Spleen (tissue), 11 donors: ENCODE results near the gene LMX1A. TPM values are rescaled to one million over a fixed set of nuclear protein-coding genes. Genes with fewer than 3 reads are reported as not detected.

Experiments
- DNase-seq: peaks from one replicate; pipeline ENCODE4 v3.0.0-alpha.2; 2020
- H3K27ac ChIP-seq, 8 donors: fragments of 200-600 bp; sonication (generic) in 7 of 8; 1 replicate in 4 of 8; 2 replicates in 4 of 8; pipeline versions ENCODE4 v1.5.0 to v1.8.0; 2016 to 2021; ENCODE audit warnings: inconsistent platforms in 4 of 8, mild to moderate bottlenecking in 4 of 8, moderate library complexity in 1 of 8
- H3K27me3 ChIP-seq, 7 donors: fragments of 200-600 bp; sonication (generic) in 6 of 7; replicated peaks in 1 of 7; 1 replicate in 4 of 7; 2 replicates in 3 of 7; pipeline versions ENCODE4 v1.5.0 to v1.8.0; 2016 to 2021; ENCODE audit warnings: inconsistent platforms in 3 of 7, mild to moderate bottlenecking in 1 of 7
- H3K36me3 ChIP-seq, 6 donors: fragments of 200-600 bp; sonication (generic) in 5 of 6; 1 replicate in 4 of 6; 2 replicates in 2 of 6; pipeline versions ENCODE4 v1.5.0 to v1.8.0; 2016 to 2021; ENCODE audit warnings: inconsistent platforms in 2 of 6
- H3K4me1 ChIP-seq, 6 donors: fragments of 200-600 bp; sonication (generic) in 5 of 6; 1 replicate in 3 of 6; 2 replicates in 3 of 6; pipeline versions ENCODE4 v1.5.0 to v1.8.0; 2016 to 2021; ENCODE audit warnings: inconsistent platforms in 3 of 6
- H3K4me3 ChIP-seq, 8 donors: fragments of 200-600 bp; sonication (generic) in 7 of 8; 1 replicate in 4 of 8; 2 replicates in 4 of 8; pipeline versions ENCODE4 v1.5.0 to v1.8.0; 2016 to 2021; ENCODE audit warnings: inconsistent platforms in 4 of 8, mild to moderate bottlenecking in 4 of 8, moderate library complexity in 2 of 8
- H3K9me3 ChIP-seq, 8 donors: fragments of 200-600 bp; sonication (generic) in 7 of 8; 1 replicate in 4 of 8; 2 replicates in 4 of 8; pipeline versions ENCODE4 v1.5.0 to v1.8.0; 2016 to 2021; ENCODE audit warnings: inconsistent platforms in 4 of 8
- CTCF ChIP-seq, 11 experiments: fragments of 200-600 bp in 7 of 11; fragments of 450-650 bp in 4 of 11; sonication (generic) in 4 of 11; IDR thresholded peaks in 8 of 11; conservative IDR thresholded peaks in 3 of 11; 1 replicate in 7 of 11; 2 replicates in 4 of 11; pipeline versions ENCODE4 v1.4.0 to v1.8.0; 2016 to 2021; ENCODE audit warnings: antibody characterized with exemption in 11 of 11, inconsistent platforms in 4 of 11, mild to moderate bottlenecking in 1 of 11
- POLR2A ChIP-seq, 3 donors: fragments of 450-650 bp; IDR thresholded peaks; one replicate each; pipeline ENCODE4 v1.5.1; 2017; ENCODE audit warnings: antibody characterized with exemption in 3 of 3, mild to moderate bottlenecking in 1 of 3
- POLR2AphosphoS5 ChIP-seq, 3 donors: sonication (generic); formaldehyde crosslinking; IDR thresholded peaks; one replicate each; pipeline ENCODE4 v1.5.1; 2017; ENCODE audit warnings: antibody characterized with exemption in 3 of 3
- WGBS, 5 donors: extraction: QIAGEN DNeasy Blood & Tissue Kit in 3 of 5; methylation state at CpG; one replicate each; pipeline versions ENCODE4 v1.1.5 to v1.1.7; 2013 to 2018; 5-methylcytosine and 5-hydroxymethylcytosine counted together
- intact Hi-C: fragments of 100-400 bp; cut with DNase I; formaldehyde crosslinking; loops from one replicate; pipeline ENCODE4 v1.15.0; 2023; ENCODE audit warnings: low total_unique reads
- polyA plus RNA-seq, 3 donors: library from polyadenylated mRNA; stranded (reverse); fragments of 200-250 nt; gene quantifications; one replicate each; pipeline ENCODE4 v1.2.1, GENCODE V29; 2013
- total RNA-seq, 7 donors: library from RNA; depleted of rRNA in 3 of 7; stranded (reverse); fragments of >200 nt in 3 of 7; fragmentation: NEBNext Ultra II Directional in 4 of 7; extraction: Animal tissue kit (Norgen Biotek cat#: 25700) in 4 of 7; gene quantifications; one replicate each; pipeline versions ENCODE4 v1.1.0 to v1.2.1, GENCODE V29; 2016 to 2021
- donor health status: healthy with polysubstance abuse.
- donor health status: DM: no; HTN: no; CAD: no; lungs with moderate emphysema.
- donor health status: DM: no; HTN: no; CAD: no.
- donor health status: Bipolar disorder and iron deficiency.
- donor health status: healthy.
- donor health status: DM: no; HTN: no; CAD: no.
- donor health status: DM: yes; HTN: yes; CAD: no.

The LMX1A gene
- total and polyA plus RNA-seq, 10 donors: not detected

- intact Hi-C loops: no loop called here
- no peak overlapping the region for H3K4me3 ChIP-seq
- H3K27ac ChIP-seq: no peak overlapping the region
- WGBS, 5 donors: 65 to 82% (median 76%) methylated on average over 2 of the region's 2 CpGs
- no peaks in the 10 kb centered on the region for H3K36me3 ChIP-seq
- no peak for DNase-seq
- H3K27me3 ChIP-seq: peaks cover 0 to 87% (median 22%) of the 10 kb centered on the region in 7 donors
- peaks cover under 1 to 8% (median 5%) of the 10 kb centered on the region in 6 donors for H3K4me1 ChIP-seq
- TF ChIP-seq POLR2AphosphoS5 (IDR thresholded peaks at IDR 0.05) (no peak), POLR2A (IDR thresholded peaks at IDR 0.05) (no peak), CTCF (IDR thresholded peaks at IDR 0.05 in 8 of 11, conservative IDR thresholded peaks at IDR 0.05 in 3 of 11) (no peak)
- H3K9me3 ChIP-seq: no peaks in the 10 kb centered on the region
Measured at GRCh38 chr1:165387961-165388360, 31.4 kb upstream of the LMX1A start.

DNA sequence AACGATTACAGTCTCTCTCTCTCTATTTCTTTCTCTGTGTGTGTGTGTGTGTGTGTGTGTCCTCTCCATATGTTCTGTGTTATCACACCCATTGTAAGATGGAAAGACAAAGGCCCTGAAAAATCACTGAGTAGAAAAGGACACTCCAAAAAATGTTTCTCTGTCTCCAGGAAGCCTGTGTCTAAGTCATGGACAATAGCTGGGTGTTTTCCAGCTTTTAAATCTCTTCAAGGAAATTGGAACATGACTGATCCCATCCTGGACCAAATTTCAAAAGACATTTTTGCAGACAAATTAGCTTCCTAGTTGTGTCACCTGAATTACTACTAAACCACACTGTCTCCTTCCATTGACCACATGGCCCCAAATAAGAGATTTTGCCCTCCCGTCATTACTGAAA lies 31.0 kb upstream of the LMX1A start:
- no peak for TF ChIP-seq POLR2A (IDR thresholded peaks at IDR 0.05)
- no peak for TF ChIP-seq CTCF (IDR thresholded peaks at IDR 0.05 in 8 of 11, conservative IDR thresholded peaks at IDR 0.05 in 3 of 11)
- TF ChIP-seq POLR2AphosphoS5 (IDR thresholded peaks at IDR 0.05): no peak
- intact Hi-C loops: no loop called here
- WGBS, 5 donors: 71 to 88% (median 82%) methylated on average over 2 of the region's 2 CpGs
- peaks cover 0 to 4% (median under 1%) of the 10 kb centered on the region in 6 donors for H3K4me1 ChIP-seq
- no peak for DNase-seq
- H3K36me3 ChIP-seq: no peaks in the 10 kb centered on the region
- H3K9me3 ChIP-seq: no peaks in the 10 kb centered on the region
- no peak overlapping the region for H3K27ac ChIP-seq
- H3K4me3 ChIP-seq: no peak overlapping the region
- peaks cover 0 to 83% (median 22%) of the 10 kb centered on the region in 7 donors for H3K27me3 ChIP-seq

- Histone ChIP-seq H3K27ac (no peak overlapping the region), H3K27me3 (peaks cover 0 to 63% (median 8%) of the 10 kb centered on the region in 7 donors), H3K9me3 (no peaks in the 10 kb centered on the region), H3K4me3 (no peak overlapping the region), H3K4me1 (no peaks in the 10 kb centered on the region), H3K36me3 (no peaks in the 10 kb centered on the region)
- DNase-seq: no peak
- 73 to 80% (median 80%) methylated on average over 4 to 5 of the region's 5 CpGs for WGBS, 5 donors
- TF ChIP-seq POLR2A (IDR thresholded peaks at IDR 0.05) (no peak), POLR2AphosphoS5 (IDR thresholded peaks at IDR 0.05) (no peak), CTCF (IDR thresholded peaks at IDR 0.05 in 8 of 11, conservative IDR thresholded peaks at IDR 0.05 in 3 of 11) (no peak)
- intact Hi-C loops: no loop called here
Measured at GRCh38 chr1:165383599-165384405, 27.3 kb upstream of the LMX1A start.

- TF ChIP-seq POLR2AphosphoS5 (IDR thresholded peaks at IDR 0.05): no peak
- TF ChIP-seq CTCF (IDR thresholded peaks at IDR 0.05 in 8 of 11, conservative IDR thresholded peaks at IDR 0.05 in 3 of 11): no peak
- no peak for TF ChIP-seq POLR2A (IDR thresholded peaks at IDR 0.05)
- H3K4me3 ChIP-seq: no peak overlapping the region
- H3K27ac ChIP-seq: no peak overlapping the region
- WGBS, 5 donors: 77 to 91% (median 83%) methylated on average over 6 of the region's 6 CpGs
- peaks cover 0 to 59% (median 5%) of the 10 kb centered on the region in 7 donors for H3K27me3 ChIP-seq
- H3K4me1 ChIP-seq: no peaks in the 10 kb centered on the region
- no peak for DNase-seq
- no peaks in the 10 kb centered on the region for H3K9me3 ChIP-seq
- H3K36me3 ChIP-seq: no peaks in the 10 kb centered on the region
- intact Hi-C loops: no loop called here
Measured at GRCh38 chr1:165383067-165383466, 26.6 kb upstream of the LMX1A start.
